Tibial nerve (tissue), 4 donors: ENCODE results near the gene ALK. TPM values are rescaled to one million over a fixed set of nuclear protein-coding genes. Genes with fewer than 3 reads are reported as not detected.

Experiments used
- DNase-seq, 2 donors: peaks; one replicate each; pipeline ENCODE4 v3.0.0-alpha.2; 2019; ENCODE audit warnings: low spot score in 2 of 2
- H3K27ac ChIP-seq, 4 donors: fragments of 200-600 bp; sonication (generic) in 3 of 4; one replicate each; pipeline ENCODE4 v1.5.1; 2017 to 2019; ENCODE audit warnings: mild to moderate bottlenecking in 1 of 4
- H3K27me3 ChIP-seq, 2 donors: fragments of 200-600 bp; sonication (generic) in 1 of 2; one replicate each; pipeline versions ENCODE4 v1.5.1 to v1.6.0; 2017 to 2019
- H3K36me3 ChIP-seq, 3 donors: fragments of 200-600 bp; sonication (generic); one replicate each; pipeline ENCODE4 v1.5.1; 2018 to 2019
- H3K4me1 ChIP-seq, 4 donors: fragments of 200-600 bp; sonication (generic) in 3 of 4; one replicate each; pipeline ENCODE4 v1.5.1; 2017 to 2019
- H3K4me3 ChIP-seq, 4 donors: fragments of 200-600 bp; sonication (generic) in 3 of 4; one replicate each; pipeline ENCODE4 v1.5.1; 2017 to 2019; ENCODE audit warnings: mild to moderate bottlenecking in 1 of 4, moderate library complexity in 1 of 4
- H3K9me3 ChIP-seq, 4 donors: fragments of 200-600 bp; sonication (generic) in 3 of 4; one replicate each; pipeline ENCODE4 v1.5.1; 2017 to 2019
- EP300 ChIP-seq, 2 donors: sonication (generic); formaldehyde crosslinking; IDR thresholded peaks; one replicate each; pipeline ENCODE4 v1.6.1; 2017; ENCODE audit warnings: antibody characterized with exemption in 2 of 2, mild to moderate bottlenecking in 1 of 2
- POLR2A ChIP-seq, 2 donors: fragments of 450-650 bp; IDR thresholded peaks; one replicate each; pipeline ENCODE4 v1.6.1; 2017; ENCODE audit warnings: antibody characterized with exemption in 2 of 2, mild to moderate bottlenecking in 2 of 2, moderate library complexity in 2 of 2
- WGBS, 2 donors: methylation state at CpG; one replicate each; pipeline ENCODE4 v1.1.5; 2018; 5-methylcytosine and 5-hydroxymethylcytosine counted together
- total RNA-seq, 4 donors: library from RNA; depleted of rRNA; stranded (reverse); fragments of >200 nt; gene quantifications; one replicate each; pipeline ENCODE4 v1.1.0, GENCODE V29; 2016
- TF ChIP-seq, protein P1 (sequence below), 5 experiments: fragments of 200-600 bp in 3 of 5; fragments of 450-650 bp in 2 of 5; sonication (generic) in 3 of 5; IDR thresholded peaks; one replicate each; pipeline ENCODE4 v1.5.1; 2016 to 2019; ENCODE audit warnings: antibody characterized with exemption in 5 of 5, mild to moderate bottlenecking in 3 of 5, moderate library complexity in 2 of 5

The ALK gene
- total RNA-seq, 4 donors from 2014 or later = 0.39 to 4.8 (median 0.66) TPM

DNA sequence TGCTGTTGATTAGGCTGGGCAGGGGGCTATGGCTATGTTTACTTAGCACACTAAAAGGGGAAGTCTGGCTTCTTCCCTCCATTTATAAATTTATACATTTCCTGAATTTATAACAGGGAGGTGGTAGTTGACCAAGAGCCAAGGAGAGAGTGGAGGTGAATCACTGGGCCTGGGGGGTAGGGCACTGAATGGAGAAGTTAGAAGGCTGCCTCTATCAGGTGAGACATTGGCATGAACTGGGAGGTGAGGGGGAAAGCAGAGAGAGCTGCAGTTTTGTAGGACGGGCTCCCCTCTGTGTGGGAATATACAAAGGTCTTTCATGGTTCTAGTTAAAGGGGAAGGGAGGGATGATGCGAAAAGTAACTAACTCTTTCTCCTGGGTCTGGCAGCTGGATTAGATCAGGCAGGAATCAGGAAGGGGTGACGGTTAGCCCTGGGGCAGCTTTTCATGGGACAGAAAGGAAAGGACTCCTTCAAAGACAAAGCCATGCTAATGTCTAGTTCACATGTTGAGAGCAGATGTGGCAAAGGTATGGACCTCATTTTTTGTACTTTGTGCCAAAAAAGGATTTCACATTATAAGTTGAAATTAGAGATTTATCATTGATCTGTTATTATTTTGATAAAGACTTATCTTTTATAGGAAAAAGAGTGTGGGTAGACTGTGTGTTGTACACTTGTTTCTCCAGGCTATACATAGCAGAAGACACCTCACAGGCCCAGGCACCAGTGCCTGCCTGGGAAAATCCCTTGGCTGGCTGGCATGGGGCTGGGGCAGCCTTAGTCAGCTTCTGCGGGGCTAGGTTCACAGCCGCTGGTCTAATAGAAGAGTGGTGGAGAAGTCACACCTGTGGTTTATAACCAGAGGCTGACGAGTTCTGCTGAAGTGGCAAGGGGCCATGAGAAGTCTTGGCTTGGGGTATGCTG, 647.4 kb downstream of the ALK start:
- no peak for DNase-seq
- H3K27ac ChIP-seq = no peak overlapping the region
- no peak overlapping the region for H3K4me3 ChIP-seq
- TF ChIP-seq, protein P1, sequence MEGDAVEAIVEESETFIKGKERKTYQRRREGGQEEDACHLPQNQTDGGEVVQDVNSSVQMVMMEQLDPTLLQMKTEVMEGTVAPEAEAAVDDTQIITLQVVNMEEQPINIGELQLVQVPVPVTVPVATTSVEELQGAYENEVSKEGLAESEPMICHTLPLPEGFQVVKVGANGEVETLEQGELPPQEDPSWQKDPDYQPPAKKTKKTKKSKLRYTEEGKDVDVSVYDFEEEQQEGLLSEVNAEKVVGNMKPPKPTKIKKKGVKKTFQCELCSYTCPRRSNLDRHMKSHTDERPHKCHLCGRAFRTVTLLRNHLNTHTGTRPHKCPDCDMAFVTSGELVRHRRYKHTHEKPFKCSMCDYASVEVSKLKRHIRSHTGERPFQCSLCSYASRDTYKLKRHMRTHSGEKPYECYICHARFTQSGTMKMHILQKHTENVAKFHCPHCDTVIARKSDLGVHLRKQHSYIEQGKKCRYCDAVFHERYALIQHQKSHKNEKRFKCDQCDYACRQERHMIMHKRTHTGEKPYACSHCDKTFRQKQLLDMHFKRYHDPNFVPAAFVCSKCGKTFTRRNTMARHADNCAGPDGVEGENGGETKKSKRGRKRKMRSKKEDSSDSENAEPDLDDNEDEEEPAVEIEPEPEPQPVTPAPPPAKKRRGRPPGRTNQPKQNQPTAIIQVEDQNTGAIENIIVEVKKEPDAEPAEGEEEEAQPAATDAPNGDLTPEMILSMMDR (IDR thresholded peaks at IDR 0.05) = no peak
- TF ChIP-seq POLR2A (IDR thresholded peaks at IDR 0.05) (no peak), EP300 (IDR thresholded peaks at IDR 0.05) (no peak)
- no peaks in the 10 kb centered on the region for H3K27me3 ChIP-seq
- WGBS, 2 donors = 76 to 83% methylated on average over 6 of the region's 6 CpGs
- no peaks in the 10 kb centered on the region for H3K4me1 ChIP-seq
- no peaks in the 10 kb centered on the region for H3K36me3 ChIP-seq
- H3K9me3 ChIP-seq = no peaks in the 10 kb centered on the region

- TF ChIP-seq, protein P1 (IDR thresholded peaks at IDR 0.05) = no peak
- no peak for TF ChIP-seq POLR2A (IDR thresholded peaks at IDR 0.05)
- TF ChIP-seq EP300 (IDR thresholded peaks at IDR 0.05) = no peak
- WGBS, 2 donors = 82 to 90% methylated on average over 5 to 6 of the region's 6 CpGs
Observed at GRCh38 chr2:29273004-29273684, 648.2 kb downstream of the ALK start.

DNA sequence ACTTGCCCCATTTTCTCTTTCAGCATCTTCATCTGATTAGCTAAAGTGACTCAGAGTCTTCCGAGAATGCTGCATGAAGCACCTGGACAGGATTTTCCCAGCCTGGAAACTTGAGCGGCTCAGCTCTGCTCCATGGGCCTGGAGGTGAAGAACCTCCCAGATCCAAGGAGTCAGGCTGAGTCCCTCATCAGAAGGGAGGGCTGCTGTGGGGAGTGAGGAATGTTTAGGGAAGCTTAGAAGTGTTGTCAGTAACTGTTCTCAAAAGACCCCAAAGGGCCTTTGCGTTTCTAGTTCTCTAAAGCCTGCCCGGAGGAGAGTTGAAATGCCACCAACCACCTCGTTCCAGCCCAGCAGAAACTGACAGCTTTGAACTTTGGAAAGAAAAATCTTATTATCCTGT, 649.1 kb downstream of the ALK start:
- Histone ChIP-seq H3K27ac (no peak overlapping the region), H3K27me3 (no peaks in the 10 kb centered on the region), H3K9me3 (no peaks in the 10 kb centered on the region), H3K4me1 (no peaks in the 10 kb centered on the region), H3K4me3 (no peak overlapping the region), H3K36me3 (no peaks in the 10 kb centered on the region)
- WGBS, 2 donors = 75 to 80% methylated on average over 5 of the region's 5 CpGs
- TF ChIP-seq, protein P1 (IDR thresholded peaks at IDR 0.05) = no peak
- TF ChIP-seq POLR2A (IDR thresholded peaks at IDR 0.05) (no peak), EP300 (IDR thresholded peaks at IDR 0.05) (no peak)
- DNase-seq = no peak

More at GRCh38 chr2:29273004-29273684, 648.2 kb downstream of the ALK start:
- Histone ChIP-seq H3K4me1 (no peaks in the 10 kb centered on the region), H3K27ac (no peak overlapping the region), H3K27me3 (no peaks in the 10 kb centered on the region), H3K4me3 (no peak overlapping the region), H3K36me3 (no peaks in the 10 kb centered on the region), H3K9me3 (no peaks in the 10 kb centered on the region)
- DNase-seq = no peak

DNA sequence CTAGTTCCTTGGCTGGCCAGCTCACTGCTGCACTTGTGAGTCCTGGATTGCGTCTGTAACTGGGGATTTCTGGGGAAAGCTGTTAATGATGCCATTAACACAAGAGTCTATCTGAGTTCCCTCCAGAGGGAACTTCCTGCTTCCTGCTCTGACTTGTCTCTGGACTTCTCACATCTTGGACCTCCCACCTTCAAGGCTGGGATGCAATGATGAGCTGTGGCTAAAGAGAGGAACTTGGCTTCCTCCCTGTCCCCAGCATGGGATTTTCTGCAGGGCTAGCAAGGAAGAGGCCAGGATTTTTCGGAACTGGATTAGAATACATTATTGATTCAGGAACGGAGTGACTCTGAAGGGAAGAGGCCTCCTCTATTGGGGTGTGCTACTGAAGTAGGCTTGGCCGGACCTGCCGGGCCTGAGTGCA, 650.7 kb downstream of the ALK start:
- Histone ChIP-seq H3K4me3 (no peak overlapping the region), H3K36me3 (no peaks in the 10 kb centered on the region), H3K27ac (no peak overlapping the region), H3K27me3 (no peaks in the 10 kb centered on the region), H3K4me1 (no peaks in the 10 kb centered on the region), H3K9me3 (no peaks in the 10 kb centered on the region)
- TF ChIP-seq, protein P1 (IDR thresholded peaks at IDR 0.05) = no peak
- no peak for TF ChIP-seq EP300 (IDR thresholded peaks at IDR 0.05)
- no peak for TF ChIP-seq POLR2A (IDR thresholded peaks at IDR 0.05)
- 64 to 73% methylated on average over 5 of the region's 5 CpGs for WGBS, 2 donors
- no peak for DNase-seq

GRCh38 chr2:29269765-29270109, 651.6 kb downstream of the ALK start:
- TF ChIP-seq EP300 (IDR thresholded peaks at IDR 0.05) (no peak), POLR2A (IDR thresholded peaks at IDR 0.05) (no peak)
- Histone ChIP-seq H3K36me3 (no peaks in the 10 kb centered on the region), H3K4me1 (no peaks in the 10 kb centered on the region), H3K4me3 (no peak overlapping the region), H3K9me3 (no peaks in the 10 kb centered on the region), H3K27ac (no peak overlapping the region), H3K27me3 (no peaks in the 10 kb centered on the region)
- WGBS, 2 donors = 56 to 58% methylated on average over 5 of the region's 5 CpGs
- DNase-seq = no peak
